HG03469 (cell line): ENCODE data around the gene RTF2.

ENCODE experiments used
- ATAC-seq: cut with Tn5 transposase; IDR thresholded peaks from one replicate; pipeline ENCODE4 v1.9.1; 2021; ENCODE audit warnings: mild to moderate bottlenecking, moderate library complexity, moderate number of reproducible peaks; ENCODE audit not compliant: unreplicated experiment

RTF2 gene, protein sequence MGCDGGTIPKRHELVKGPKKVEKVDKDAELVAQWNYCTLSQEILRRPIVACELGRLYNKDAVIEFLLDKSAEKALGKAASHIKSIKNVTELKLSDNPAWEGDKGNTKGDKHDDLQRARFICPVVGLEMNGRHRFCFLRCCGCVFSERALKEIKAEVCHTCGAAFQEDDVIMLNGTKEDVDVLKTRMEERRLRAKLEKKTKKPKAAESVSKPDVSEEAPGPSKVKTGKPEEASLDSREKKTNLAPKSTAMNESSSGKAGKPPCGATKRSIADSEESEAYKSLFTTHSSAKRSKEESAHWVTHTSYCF

DNA sequence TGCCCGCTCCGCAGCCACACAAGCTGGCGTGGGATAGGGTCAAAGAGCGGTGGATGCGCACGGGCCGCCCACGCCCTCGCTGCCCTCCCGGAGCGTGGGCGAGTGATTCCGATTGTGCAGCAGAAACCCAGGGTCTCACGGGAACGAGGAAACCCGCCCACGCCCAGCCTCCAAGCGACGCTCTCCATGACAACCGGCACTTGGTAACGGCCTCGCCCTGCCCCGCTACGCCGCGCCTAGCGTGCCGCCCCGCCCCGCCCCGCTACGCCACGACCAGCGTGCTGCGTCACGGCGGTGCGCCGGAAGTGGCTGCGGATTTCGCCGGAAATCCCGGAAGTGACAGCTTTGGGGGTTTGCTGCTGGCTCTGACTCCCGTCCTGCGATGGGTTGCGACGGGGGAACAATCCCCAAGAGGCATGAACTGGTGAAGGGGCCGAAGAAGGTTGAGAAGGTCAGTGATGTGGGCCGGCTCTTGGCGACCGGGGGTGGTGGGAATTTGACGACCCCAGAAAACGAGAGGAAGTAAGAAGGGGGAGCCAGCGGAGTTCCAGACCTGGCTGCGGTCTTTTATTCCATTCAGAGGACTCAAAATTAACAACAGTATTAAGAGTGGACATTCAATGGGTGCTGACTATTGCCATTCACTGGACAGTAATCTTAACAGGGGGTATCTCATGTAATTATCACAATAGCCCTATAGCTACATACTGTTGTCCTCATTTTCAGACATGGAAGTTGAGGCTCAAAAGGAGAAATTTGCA, at the start of gene RTF2:
Gene RTF2, plus strand, starts transcription at position 312 of the 761 bp plus-strand sequence. Its CDS starts 71 bp downstream, at position 383.
- ATAC-seq, result peak; percentile 95

DNA sequence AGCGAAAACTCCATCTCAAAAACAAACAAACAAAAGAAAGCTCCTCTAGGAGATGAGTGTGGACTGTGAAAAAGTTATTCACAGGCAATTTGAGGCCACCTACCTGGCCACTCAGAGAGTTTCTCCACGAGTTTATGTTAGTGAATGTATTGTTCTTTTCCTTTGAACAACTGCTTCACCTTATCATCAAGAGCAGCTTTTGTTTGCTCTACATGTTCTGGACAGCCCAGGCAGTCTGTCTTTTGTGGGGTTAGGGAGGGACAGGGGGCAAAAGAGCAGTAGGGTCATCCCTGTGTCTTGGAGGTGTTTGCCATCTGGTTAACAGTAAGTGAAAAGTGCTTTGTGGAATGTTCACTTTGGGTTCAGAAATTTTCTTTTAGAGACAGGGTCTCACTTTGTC, 48.4 kb upstream of the RTF2 start:
- no peak for ATAC-seq

DNA sequence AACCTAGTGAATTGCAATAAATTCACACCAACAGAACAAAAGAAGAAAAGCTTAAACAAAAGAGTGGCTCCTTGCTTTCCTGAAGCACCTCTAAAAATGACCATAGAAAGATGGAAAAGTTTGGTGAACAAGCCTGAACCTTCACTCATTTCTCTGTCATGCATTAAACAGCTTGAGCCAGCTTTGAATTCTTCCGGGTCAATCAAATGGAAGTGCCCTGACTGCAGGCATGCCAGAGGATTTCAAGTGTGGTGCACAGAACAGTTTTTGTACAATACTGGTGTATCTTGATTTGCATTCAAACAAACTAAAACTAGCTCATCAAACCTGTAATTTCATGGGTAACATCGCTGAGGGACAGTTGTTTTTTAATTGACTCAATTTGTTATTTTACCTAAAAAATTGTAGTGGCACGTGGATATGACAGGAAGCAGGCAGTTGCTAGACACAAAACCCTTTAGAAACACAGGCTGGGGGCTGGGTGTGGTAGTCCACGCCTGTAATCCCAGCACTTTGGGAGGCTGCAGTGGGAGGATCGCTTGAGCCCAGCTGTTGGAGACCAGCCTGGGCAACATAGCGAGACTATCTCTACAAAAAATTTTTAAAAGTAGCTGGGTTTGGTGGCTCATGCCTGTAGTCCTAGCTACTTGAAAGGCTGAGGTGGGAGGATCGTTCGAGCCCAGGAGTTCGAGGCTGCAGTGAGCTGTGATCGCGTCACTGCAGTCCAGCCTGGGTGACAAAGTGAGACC, 47.3 kb upstream of the RTF2 start:
- no peak for ATAC-seq

DNA sequence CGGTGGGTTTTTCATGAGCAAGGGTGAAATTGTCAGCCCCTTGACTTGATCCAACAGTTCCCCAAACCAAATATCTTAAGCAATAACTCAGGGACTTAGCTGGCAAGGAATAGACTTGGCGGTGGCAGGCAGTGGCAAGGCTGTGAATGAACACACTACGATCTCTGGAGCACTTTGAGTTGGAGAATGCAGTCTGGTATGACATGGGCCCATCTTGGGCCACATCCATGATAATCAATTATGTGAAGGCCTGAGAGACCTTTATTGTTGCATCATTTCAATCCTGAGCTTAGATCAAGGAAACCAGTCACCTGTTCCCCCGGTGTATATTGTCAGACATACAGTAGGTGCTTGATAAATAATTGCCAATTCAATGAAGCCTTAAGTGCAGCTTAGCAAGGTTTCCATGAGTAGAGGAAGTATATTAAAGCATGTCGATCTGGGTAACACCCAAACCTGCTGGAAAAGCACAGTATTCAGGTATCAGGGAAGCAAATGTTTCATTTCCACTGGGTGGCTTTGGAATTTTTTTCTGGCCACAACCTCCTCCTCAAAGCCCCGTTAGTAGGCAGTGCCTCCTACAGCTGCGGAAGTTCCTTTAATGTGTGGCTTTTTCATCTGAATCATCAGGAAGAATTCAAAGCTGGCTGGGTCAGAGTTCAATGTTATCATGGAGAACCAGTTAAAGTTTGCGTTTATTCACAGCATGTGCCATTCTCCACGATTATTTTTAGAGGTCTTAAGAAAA, 46.2 kb upstream of the RTF2 start:
- no peak for ATAC-seq

DNA sequence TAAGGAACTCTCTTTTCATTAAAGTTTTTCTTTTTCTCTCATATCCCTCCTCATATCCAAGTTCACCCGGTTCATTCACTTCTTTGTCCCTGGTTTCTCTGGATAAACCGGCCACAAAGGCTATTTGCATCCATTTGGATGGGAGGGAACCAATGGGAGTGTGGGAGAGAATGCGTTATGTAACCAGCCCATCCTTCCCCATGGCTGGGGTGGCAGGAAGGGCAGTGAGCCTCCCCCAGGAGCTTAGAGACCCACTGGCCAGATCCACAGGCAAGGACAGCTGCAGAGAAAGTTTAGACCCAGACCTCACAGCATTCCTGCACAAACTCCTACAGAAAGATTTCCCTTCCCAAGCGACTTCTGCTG, 45.6 kb upstream of the RTF2 start:
- no peak for ATAC-seq

DNA sequence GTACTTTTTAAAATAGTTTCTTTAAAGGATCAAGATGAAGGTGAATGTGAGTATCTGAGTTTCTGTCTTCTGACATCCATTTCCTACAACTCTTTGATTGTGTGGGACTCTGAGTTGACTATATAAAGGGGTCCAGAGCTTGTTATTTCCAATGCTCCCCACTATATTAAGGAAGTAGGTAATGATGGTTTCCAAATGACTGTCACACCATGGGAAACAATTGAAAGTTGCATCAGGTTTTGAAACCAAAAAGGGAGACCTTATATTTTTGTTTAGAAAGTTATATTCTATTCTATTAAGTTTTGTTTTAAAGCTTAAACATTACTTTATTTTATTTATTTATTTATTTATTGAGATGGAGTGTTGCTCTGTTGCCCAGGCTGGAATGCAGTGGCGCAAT, 45.2 kb upstream of the RTF2 start:
- ATAC-seq, result no peak

DNA sequence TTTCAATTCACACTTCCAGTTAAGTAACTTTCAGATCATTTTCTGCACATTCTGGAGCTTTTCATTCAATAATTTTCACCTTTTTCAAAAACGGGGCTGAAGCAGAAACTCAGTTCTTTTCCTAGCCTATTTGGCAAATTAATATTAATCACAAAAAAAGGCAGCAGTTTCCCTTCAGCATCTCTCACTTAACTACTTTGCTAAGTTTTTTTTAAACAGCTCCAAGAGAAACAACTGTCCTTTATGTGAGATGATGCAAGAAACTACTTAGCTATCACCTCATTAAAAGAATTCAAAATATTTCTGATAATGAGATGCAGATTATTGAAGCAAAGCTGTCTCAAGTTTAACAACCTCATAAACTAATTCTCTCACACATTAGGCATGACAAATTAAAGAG, 44.5 kb upstream of the RTF2 start:
- no peak for ATAC-seq

DNA sequence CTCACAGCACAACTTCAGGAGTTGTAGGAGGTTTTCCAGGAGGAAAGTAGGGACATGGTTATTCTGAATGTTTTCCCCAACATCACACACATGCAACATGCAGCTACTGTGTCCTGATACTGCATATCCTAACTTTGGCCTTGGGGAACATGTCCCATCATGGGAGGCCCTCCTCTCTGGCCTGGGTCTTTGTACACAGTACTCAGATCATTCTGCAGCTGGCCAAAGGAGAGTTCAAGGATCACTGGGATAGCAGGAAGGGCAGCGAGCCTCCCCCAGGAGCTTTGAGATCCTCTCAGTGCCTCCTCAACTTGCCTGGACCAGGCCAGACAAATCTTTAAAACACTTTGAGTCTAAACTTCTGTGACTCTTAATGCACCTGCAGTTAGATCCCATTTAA, 43.5 kb upstream of the RTF2 start:
- ATAC-seq, result no peak

DNA sequence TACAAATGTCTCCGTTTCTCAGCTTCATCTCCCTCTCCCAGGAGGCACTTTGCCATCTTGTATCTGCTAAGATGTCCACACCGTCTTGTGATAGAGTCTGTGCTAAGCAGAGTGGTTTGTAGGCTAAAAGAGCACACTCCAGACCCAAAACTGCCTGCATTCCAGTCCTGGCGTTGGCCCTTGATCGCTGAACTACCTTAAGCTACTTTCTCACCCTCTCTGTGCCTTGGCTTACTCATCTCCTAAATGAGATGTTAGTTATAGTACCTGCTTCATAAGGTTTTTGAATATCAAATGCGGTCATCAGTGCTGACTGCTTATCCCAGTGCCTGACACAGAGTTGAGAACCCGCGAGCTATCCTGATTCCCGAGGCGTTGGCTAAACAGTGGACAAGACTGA, 42.4 kb upstream of the RTF2 start:
- ATAC-seq, result no peak

DNA sequence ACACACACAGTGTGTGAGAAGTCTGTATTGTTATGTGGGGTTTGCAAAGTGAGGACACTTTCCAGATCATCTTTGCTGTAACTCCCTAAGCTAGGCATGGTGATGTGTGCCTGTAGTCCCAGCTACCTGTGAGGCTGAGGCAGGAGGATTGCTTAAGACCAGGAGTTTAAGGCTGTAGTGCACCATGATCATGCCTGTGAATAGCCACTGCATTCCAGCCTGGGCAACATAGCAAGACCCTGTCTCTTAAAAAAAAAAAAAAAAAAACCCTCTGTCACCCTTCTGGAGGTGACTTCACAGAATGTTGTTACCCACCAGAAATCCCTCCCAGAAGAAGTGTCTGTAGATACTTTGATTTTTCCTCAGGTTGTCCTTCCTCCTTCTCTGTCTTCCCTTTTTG, 41.5 kb upstream of the RTF2 start:
- no peak for ATAC-seq

DNA sequence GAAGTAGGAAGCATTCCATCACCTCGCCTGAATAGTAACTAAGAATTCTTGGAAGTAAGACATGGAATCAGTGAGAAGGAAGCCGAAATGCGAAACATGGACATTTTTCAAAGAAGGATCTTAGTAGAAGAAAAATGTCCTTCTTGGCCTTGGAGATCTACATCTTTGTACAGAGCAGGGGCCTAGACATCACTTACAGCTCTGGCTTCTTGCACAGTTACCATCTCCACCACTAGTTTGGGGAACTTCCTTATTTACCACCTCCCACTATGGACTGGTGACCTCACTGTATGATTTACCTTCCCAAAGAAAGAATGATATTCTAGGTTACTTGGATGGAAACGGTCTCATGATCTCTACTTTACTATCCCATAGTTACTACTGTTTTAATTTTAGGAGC, 40.6 kb upstream of the RTF2 start:
- ATAC-seq, result no peak

DNA sequence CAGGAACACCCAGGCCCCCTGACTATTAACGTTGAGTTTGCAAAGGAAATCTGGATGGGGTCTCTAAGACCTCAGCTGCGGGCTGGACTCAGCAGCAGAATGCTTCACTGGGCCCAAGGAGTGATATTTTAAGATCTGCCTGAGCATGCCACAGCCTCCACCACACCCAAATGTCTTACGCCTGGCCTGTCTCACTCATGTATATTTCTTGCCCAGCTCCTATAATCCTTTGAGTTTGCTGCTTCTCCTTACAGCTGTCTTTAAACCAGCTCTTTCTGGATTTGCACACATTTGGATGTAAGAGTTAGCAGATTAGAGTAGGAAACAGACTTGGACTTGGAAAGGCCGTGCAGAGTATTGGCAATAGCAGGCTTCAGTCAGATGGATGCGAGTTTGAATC, 40.0 kb upstream of the RTF2 start:
- no peak for ATAC-seq

DNA sequence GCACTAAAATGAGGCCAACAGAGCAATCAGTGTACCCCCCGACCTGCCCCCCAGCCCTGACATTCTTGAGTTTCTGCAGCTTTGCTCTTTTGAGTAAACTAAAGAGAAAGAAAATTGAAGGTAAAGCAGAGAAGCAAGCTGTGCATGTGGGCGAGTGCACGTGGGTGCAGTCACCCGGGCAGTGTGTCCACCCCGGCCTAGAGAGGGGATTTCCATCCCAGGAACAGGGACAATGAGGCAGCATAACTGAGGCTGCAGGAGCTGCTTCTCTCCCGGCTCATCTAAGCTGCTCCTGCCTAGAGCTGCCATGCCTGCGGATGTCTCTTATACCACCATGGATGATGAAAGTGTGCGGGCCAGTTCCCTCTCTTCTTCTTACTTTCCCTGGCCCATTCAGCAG, 39.5 kb upstream of the RTF2 start:
- no peak for ATAC-seq

DNA sequence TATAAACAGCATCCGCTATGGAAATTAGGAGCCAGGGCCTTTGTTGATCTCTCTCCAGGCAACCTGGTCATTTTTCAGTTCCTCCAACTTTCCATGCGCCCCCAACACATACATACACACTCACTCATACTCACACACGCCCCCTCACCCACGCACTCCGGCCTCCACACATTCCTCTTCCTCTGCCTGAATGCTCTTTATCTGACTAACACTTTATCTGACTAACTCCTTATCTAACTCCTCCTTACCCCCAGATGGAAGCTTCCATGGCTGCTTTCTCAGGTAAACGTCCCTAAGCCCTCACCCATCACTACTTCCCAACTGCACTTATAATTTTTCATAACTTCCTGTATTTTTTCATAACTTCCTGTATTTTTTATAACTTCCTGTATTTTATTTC, 38.9 kb upstream of the RTF2 start:
- ATAC-seq, result no peak

DNA sequence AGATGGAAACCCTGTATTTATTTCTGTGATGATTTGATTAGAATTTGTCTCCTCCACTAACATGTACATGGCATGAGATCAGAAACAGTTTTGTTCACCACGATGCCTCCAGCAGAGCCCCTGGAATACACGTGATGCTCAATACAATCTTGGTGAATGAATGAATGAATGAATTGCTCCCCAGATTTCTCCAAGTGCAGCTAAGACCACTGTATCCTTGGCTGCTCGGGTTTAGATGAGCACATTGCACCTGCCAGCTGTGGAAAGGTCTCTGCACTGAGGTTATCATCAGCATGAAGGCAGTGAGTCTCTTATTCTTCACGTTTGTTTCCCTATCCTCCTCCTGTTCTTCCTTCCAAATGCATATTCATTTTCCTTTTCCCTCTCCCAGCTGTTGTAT, 38.5 kb upstream of the RTF2 start:
- ATAC-seq, result no peak

DNA sequence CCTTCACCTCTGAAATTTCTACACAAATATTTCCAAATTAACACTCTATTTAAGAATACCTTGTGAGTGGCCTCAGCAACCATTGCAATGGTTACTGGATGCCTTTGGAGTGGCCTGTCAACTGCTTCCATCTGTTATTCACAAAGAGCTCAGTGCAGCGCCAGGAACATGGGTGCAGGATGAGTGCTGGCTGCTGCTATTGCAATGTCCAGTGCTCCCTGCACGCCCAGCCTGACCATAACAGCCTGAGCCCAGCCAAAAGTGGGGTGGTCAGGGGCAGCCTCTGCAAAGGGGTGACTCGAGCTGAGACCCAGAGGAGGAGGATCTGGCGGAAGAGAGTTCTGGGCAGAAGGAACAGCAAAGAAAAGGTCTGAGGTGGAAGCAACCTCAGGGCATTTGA, 38.0 kb upstream of the RTF2 start:
- ATAC-seq, result no peak

DNA sequence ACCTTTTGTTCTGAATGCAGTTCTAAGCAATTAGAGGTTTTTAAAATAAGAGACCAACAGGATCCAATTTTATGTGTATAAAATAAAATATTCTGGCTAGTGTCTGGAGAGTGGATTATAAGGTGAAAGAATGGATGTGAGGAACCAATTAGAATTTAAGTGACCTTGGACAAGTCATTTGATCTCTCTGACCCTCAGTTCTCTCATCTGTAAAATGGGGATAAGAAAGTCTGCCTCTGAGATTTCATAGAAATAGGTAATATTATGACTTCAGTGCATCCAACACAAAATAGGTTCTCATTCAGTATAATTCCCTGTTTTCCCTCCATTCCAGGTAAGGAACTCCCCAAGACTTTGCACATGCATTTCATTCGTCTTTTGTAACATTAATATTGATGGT, 37.5 kb upstream of the RTF2 start:
- no peak for ATAC-seq

DNA sequence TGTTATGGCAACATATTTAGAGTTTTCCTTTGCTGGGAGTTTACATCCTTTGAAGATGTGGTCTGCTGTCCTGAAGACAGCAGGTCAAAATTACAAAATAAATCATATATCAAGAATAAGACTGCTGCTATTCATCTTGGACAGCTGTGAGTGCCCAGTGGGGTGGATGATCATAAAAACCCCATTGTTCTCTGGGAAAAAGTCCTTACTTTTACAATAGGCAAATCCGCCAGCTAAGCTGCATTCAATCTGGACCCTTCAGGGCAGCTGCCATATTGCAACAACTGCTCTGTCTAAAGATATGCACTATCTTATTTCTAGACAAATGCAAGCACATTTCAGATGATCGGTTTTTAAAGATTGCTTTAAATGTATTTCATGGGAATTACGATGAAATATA, 37.0 kb upstream of the RTF2 start:
- ATAC-seq, result no peak

DNA sequence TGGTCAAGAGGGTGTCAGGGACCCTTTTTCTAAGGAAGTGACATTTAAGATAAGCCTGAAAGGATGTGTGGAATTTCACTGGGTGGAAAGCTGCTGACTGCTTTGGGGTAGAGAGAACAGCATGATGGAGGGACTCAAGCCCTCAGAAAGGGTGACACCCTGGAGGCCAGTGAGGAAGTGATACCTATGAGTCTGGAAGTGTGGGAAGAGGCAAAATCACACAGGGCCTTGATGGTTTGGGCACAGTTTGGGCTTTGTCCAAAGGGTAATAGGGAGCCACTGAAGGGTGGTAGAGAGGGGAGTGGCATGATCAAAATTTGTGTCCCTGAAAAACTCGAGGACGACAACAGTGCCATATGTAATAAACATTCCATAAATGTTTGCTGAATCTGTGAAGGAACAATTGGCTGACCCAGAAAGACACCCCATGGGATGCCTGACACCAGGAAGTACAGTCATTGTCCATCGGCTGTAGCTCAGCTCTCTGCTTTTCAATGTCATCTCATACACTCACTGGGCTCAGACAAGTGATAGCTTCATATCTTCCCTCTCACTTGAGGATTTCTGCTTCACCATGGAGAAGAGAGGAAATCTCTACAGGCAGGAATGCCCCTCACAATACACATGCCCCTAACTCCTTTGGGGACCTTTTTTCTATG, 35.1 kb upstream of the RTF2 start:
- no peak for ATAC-seq

DNA sequence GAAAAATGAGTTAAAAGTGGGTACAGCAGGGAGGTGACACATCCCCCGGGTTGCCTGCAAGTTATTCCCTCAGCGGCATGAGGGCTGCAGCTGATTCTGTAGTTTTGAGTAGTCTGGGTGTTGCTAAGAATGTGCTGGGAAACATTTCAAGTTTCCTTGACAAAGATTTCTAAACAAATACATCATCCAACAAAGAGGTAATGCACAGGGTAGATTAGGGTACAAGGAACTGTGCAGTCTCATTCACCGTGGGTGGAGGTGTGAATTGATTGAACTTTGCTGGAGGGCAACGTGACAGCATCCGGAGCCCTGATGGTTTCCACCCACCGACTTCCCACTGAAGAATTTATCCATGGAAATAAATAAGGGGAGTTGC, 34.6 kb upstream of the RTF2 start:
- ATAC-seq, result no peak
